HepG2 (cell line): ENCODE data around the gene CTNNAL1. TPM values are rescaled to one million over a fixed set of nuclear protein-coding genes. Genes with fewer than 3 reads are reported as not detected.

Experiments
- ARID4A ChIP-seq: sonication (generic); formaldehyde crosslinking; IDR thresholded peaks from 2 replicates; pipeline ENCODE4 v1.5.0; 2020; ENCODE audit warnings: mild to moderate bottlenecking, missing genetic modification reagents, borderline replicate concordance
- ARNT2 ChIP-seq: sonication (generic); formaldehyde crosslinking; IDR thresholded peaks from 2 replicates; pipeline ENCODE4 v1.8.0; 2022; ENCODE audit warnings: mild to moderate bottlenecking, low read depth, missing genetic modification reagents, moderate library complexity
- ETV5 ChIP-seq: IDR thresholded peaks from 2 replicates; pipeline ENCODE4 v1.6.1; 2018; ENCODE audit warnings: missing biosample characterization, missing genetic modification reagents, inconsistent platforms, borderline replicate concordance
- FOXP4 ChIP-seq: sonication (generic); formaldehyde crosslinking; IDR thresholded peaks from 2 replicates; pipeline ENCODE4 v1.4.0; 2020; ENCODE audit warnings: missing genetic modification reagents
- HDAC1 ChIP-seq: sonication (generic); formaldehyde crosslinking; IDR thresholded peaks from 2 replicates; pipeline ENCODE4 v1.5.1; 2020; ENCODE audit warnings: mild to moderate bottlenecking, missing genetic modification reagents
- HES4 ChIP-seq: sonication (generic); formaldehyde crosslinking; IDR thresholded peaks from 2 replicates; pipeline ENCODE4 v1.9.0; 2021; ENCODE audit warnings: mild to moderate bottlenecking, missing genetic modification reagents, borderline replicate concordance
- KDM2A ChIP-seq: sonication (generic); formaldehyde crosslinking; IDR thresholded peaks from 2 replicates; pipeline ENCODE4 v1.4.0; 2020; ENCODE audit warnings: low read depth, missing genetic modification reagents, borderline replicate concordance
- KLF6 ChIP-seq: IDR thresholded peaks from 2 replicates; pipeline ENCODE4 v1.8.0; 2016; ENCODE audit warnings: missing biosample characterization, missing genetic modification reagents
- RAD21 ChIP-seq: fragments of 450-650 bp; formaldehyde crosslinking; IDR thresholded peaks from 2 replicates; pipeline ENCODE4 v1.5.0; 2020; ENCODE audit warnings: mild to moderate bottlenecking
- SAFB2 ChIP-seq: sonication (generic); formaldehyde crosslinking; IDR thresholded peaks from 2 replicates; pipeline ENCODE4 v1.5.1; 2020; ENCODE audit warnings: missing genetic modification reagents, low read depth, mild to moderate bottlenecking, borderline replicate concordance
- ZBTB43 ChIP-seq: sonication (generic); formaldehyde crosslinking; conservative IDR thresholded peaks from 2 replicates; pipeline ENCODE4 v1.4.0; 2020; ENCODE audit warnings: missing genetic modification reagents
- ZFP36L1 ChIP-seq: sonication (generic); formaldehyde crosslinking; IDR thresholded peaks from 2 replicates; pipeline ENCODE4 v1.8.0; 2022; ENCODE audit warnings: mild to moderate bottlenecking, missing genetic modification reagents, moderate library complexity
- ZNF556 ChIP-seq: sonication (generic); formaldehyde crosslinking; IDR thresholded peaks from 2 replicates; pipeline ENCODE4 v1.4.0; 2020; ENCODE audit warnings: mild to moderate bottlenecking, missing genetic modification reagents, borderline replicate concordance
- ZNF616 ChIP-seq: sonication (generic); formaldehyde crosslinking; IDR thresholded peaks from 2 replicates; pipeline ENCODE4 v1.5.0; 2020; ENCODE audit warnings: low read depth, mild to moderate bottlenecking, missing genetic modification reagents
- ZNF709 ChIP-seq: sonication (generic); formaldehyde crosslinking; IDR thresholded peaks from 2 replicates; pipeline ENCODE4 v1.5.0; 2020; ENCODE audit warnings: mild to moderate bottlenecking, missing genetic modification reagents
- polyA plus RNA-seq, 8 experiments: library from polyadenylated mRNA; depleted of rRNA in 3 of 8; stranded (reverse) in 7 of 8; unstranded in 1 of 8; fragments of >200 nt; fragmentation: Illumina TruSeq in 4 of 8; extraction: Trizol in 4 of 8; gene quantifications; 2 replicates each; pipeline versions ENCODE4 v1.2.1 to v1.2.3, GENCODE V29; 2011 to 2016; ENCODE audit warnings: low read depth in 4 of 8, missing spikeins in 1 of 8, mixed read lengths in 1 of 8; ENCODE audit not compliant: insufficient read depth in 1 of 8
- total RNA-seq, 5 experiments: library from RNA; depleted of rRNA; stranded (reverse); fragments of >200 nt; fragmentation: Illumina TruSeq; extraction: Trizol; gene quantifications; 2 replicates each; pipeline ENCODE4 v1.2.3, GENCODE V29; 2016; ENCODE audit warnings: low read depth in 1 of 5
- TF ChIP-seq, protein P1 (sequence below): sonication (generic); formaldehyde crosslinking; IDR thresholded peaks from 2 replicates; pipeline ENCODE4 v1.4.0; 2020; ENCODE audit warnings: mild to moderate bottlenecking, missing genetic modification reagents

Gene CTNNAL1
- total and polyA plus RNA-seq, 2 of the 13 experiments (the other 11 are each of a cell fraction or from before 2014, with no cell fraction given), result 32.0 to 162 TPM

GRCh38 chr9:109012876-109013678, at the start of gene CTNNAL1 (continued):
- TF ChIP-seq ZBTB43 (CRISPR knock-in tag) (no peak), HDAC1 (peak; percentile 41; the same call in 1 of the 2 replicates), ZNF616 (CRISPR knock-in tag) (peak; percentile 23; the same call in 1 of the 2 replicates), HES4 (CRISPR knock-in tag) (peak; percentile 21; the same call in 1 of the 2 replicates), ARNT2 (0 out of 2 replicates have a peak, but pooled peaks have one; percentile 3), ZNF709 (CRISPR knock-in tag) (peak; percentile 77; the same call in 1 of the 2 replicates), ZNF556 (CRISPR knock-in tag) (0 out of 2 replicates have a peak, but pooled peaks have one; percentile 32), ETV5 (CRISPR knock-in tag) (no peak), FOXP4 (CRISPR knock-in tag) (peak; percentile 16; the same call in 1 of the 2 replicates), RAD21 (CRISPR knock-in tag) (peak; percentile 30; the same call in 1 of the 2 replicates), ARID4A (peak; percentile 77; the same call in 1 of the 2 replicates), KDM2A (CRISPR knock-in tag) (peak; percentile 83), SAFB2 (0 out of 2 replicates have a peak, but pooled peaks have one; percentile 23), ZFP36L1 (CRISPR knock-in tag) (no peak), KLF6 (0 out of 2 replicates have a peak, but pooled peaks have one; percentile 34)
- TF ChIP-seq, protein P1, sequence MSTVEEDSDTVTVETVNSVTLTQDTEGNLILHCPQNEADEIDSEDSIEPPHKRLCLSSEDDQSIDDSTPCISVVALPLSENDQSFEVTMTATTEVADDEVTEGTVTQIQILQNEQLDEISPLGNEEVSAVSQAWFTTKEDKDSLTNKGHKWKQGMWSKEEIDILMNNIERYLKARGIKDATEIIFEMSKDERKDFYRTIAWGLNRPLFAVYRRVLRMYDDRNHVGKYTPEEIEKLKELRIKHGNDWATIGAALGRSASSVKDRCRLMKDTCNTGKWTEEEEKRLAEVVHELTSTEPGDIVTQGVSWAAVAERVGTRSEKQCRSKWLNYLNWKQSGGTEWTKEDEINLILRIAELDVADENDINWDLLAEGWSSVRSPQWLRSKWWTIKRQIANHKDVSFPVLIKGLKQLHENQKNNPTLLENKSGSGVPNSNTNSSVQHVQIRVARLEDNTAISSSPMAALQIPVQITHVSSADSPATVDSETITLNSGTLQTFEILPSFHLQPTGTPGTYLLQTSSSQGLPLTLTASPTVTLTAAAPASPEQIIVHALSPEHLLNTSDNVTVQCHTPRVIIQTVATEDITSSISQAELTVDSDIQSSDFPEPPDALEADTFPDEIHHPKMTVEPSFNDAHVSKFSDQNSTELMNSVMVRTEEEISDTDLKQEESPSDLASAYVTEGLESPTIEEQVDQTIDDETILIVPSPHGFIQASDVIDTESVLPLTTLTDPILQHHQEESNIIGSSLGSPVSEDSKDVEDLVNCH (CRISPR knock-in tag), result no peak
